IMR-90 (cell line): ENCODE results near the gene MRAP2. TPM values are rescaled to one million over a fixed set of nuclear protein-coding genes. Genes with fewer than 3 reads are reported as not detected.

Experiments
- ATAC-seq: fragments of 200-7000 bp; cut with Tn5 transposase; 2 replicates; pipeline ENCODE4 v1.9.1; 2020; ENCODE audit warnings: low read depth, mild to moderate bottlenecking, moderate library complexity
- BruUV-seq: library from RNA; stranded (reverse); fragments of 400-500 nt; replicated peaks from 2 replicates; lab custom pipeline; 2021; lab: Mats Ljungman, UMichigan
- CTCF ChIA-PET: fragments of 300-600 bp; formaldehyde crosslinking; extraction: SDS; loops from one replicate; lab custom pipeline; 2021; ENCODE audit warnings: antibody characterized with exemption; lab: Yijun Ruan, JAX
- POLR2A ChIA-PET: fragments of 300-600 bp; sonication (Branson Sonifier 250); formaldehyde crosslinking; loops from one replicate; lab custom pipeline; 2022; ENCODE audit warnings: antibody characterized with exemption; ENCODE audit not compliant: unreplicated experiment; lab: Charles Lee
- DNase-seq: peaks from one replicate; pipeline ENCODE4 v3.0.0; 2013
- H2AFZ ChIP-seq: replicated peaks from 2 replicates; pipeline ENCODE3; 2013; ENCODE audit warnings: low read length, mild to moderate bottlenecking; ENCODE audit not compliant: poor library complexity
- H2AK5ac ChIP-seq: 2 replicates; pipeline ENCODE4 v1.6.1; 2013; ENCODE audit warnings: low read depth, low read length, inconsistent platforms
- H2AK9ac ChIP-seq: replicated peaks from 2 replicates; pipeline ENCODE3; 2013; ENCODE audit warnings: mild to moderate bottlenecking, low read depth, low read length, moderate library complexity; ENCODE audit not compliant: poor library complexity
- H2BK120ac ChIP-seq: 2 replicates; pipeline ENCODE4 v1.6.1; 2013; ENCODE audit warnings: low read depth, low read length, inconsistent platforms
- H2BK15ac ChIP-seq: 3 replicates; pipeline ENCODE4 v1.6.1; 2013; ENCODE audit warnings: low read depth, low read length, inconsistent platforms
- H2BK20ac ChIP-seq: 2 replicates; pipeline ENCODE4 v1.6.1; 2013; ENCODE audit warnings: low read depth, mild to moderate bottlenecking, inconsistent platforms, low read length, moderate library complexity
- H2BK5ac ChIP-seq: 2 replicates; pipeline ENCODE4 v1.6.1; 2013; ENCODE audit warnings: mild to moderate bottlenecking, low read depth, low read length, inconsistent platforms; ENCODE audit not compliant: poor library complexity, severe bottlenecking
- H3K14ac ChIP-seq: replicated peaks from 2 replicates; pipeline ENCODE4 v1.6.1; 2013; ENCODE audit warnings: low read depth, low read length, inconsistent platforms
- H3K18ac ChIP-seq: 2 replicates; pipeline ENCODE4 v1.6.1; 2013; ENCODE audit warnings: low read depth, low read length, control low read depth
- H3K23ac ChIP-seq: 2 replicates; pipeline ENCODE4 v1.6.1; 2013; ENCODE audit warnings: low read depth, low read length, inconsistent platforms
- H3K27ac ChIP-seq: 2 replicates; pipeline ENCODE4 v1.5.1; 2013; ENCODE audit warnings: mild to moderate bottlenecking, control low read depth, low read length; ENCODE audit not compliant: insufficient read depth
- H3K27me3 ChIP-seq: 2 replicates; pipeline ENCODE4 v1.6.1; 2013; ENCODE audit warnings: low read length; ENCODE audit not compliant: control insufficient read depth, insufficient read depth
- H3K36me3 ChIP-seq: 2 replicates; pipeline ENCODE4 v1.6.1; 2013; ENCODE audit warnings: low read length, mixed read lengths; ENCODE audit not compliant: control insufficient read depth, insufficient read depth
- H3K4ac ChIP-seq: 2 replicates; pipeline ENCODE4 v1.6.1; 2013; ENCODE audit warnings: low read depth, low read length, inconsistent platforms
- H3K4me1 ChIP-seq: 2 replicates; pipeline ENCODE4 v1.6.1; 2013; ENCODE audit warnings: low read length, mixed read lengths; ENCODE audit not compliant: control insufficient read depth, insufficient read depth
- H3K4me2 ChIP-seq: 2 replicates; pipeline ENCODE4 v1.6.1; 2013; ENCODE audit warnings: low read depth, mild to moderate bottlenecking, control low read depth, low read length, moderate library complexity
- H3K4me3 ChIP-seq: 2 replicates; pipeline ENCODE4 v1.5.1; 2013; ENCODE audit warnings: low read depth, mild to moderate bottlenecking, control low read depth, low read length, moderate library complexity; ENCODE audit not compliant: insufficient read depth
- H3K56ac ChIP-seq: 2 replicates; pipeline ENCODE4 v1.6.1; 2013; ENCODE audit warnings: low read length, inconsistent platforms; ENCODE audit not compliant: insufficient read depth; ENCODE audit errors: extremely low read depth
- H3K79me1 ChIP-seq, 2 experiments: 2 replicates each; pipeline ENCODE4 v1.6.1; 2013; ENCODE audit warnings: low read length in 2 of 2, inconsistent platforms in 1 of 2, low read depth in 1 of 2
- H3K9ac ChIP-seq: 2 replicates; pipeline ENCODE4 v1.6.1; 2013; ENCODE audit warnings: low read depth, low read length, control low read depth
- H3K9me1 ChIP-seq: 2 replicates; pipeline ENCODE4 v1.6.1; 2013; ENCODE audit warnings: low read length, inconsistent platforms; ENCODE audit not compliant: insufficient read depth
- H3K9me3 ChIP-seq: 2 replicates; pipeline ENCODE4 v1.6.1; 2013; ENCODE audit warnings: low read length; ENCODE audit not compliant: control insufficient read depth, insufficient read depth
- H4K20me1 ChIP-seq: 2 replicates; pipeline ENCODE4 v1.6.1; 2013; ENCODE audit warnings: low read length, inconsistent platforms; ENCODE audit not compliant: insufficient read depth
- H4K5ac ChIP-seq: 2 replicates; pipeline ENCODE4 v1.6.1; 2013; ENCODE audit warnings: mild to moderate bottlenecking, low read depth, low read length, control low read depth
- H4K8ac ChIP-seq, 2 experiments: 2 replicates each; pipeline ENCODE4 v1.6.1; 2013; ENCODE audit warnings: low read depth in 2 of 2, low read length in 2 of 2, control low read depth in 1 of 2, inconsistent platforms in 1 of 2
- H4K91ac ChIP-seq: 2 replicates; pipeline ENCODE4 v1.6.1; 2013; ENCODE audit warnings: low read depth, low read length, inconsistent platforms; ENCODE audit not compliant: insufficient read depth
- BHLHE40 ChIP-seq: fragments of 150-350 bp; IDR thresholded peaks from 2 replicates; pipeline ENCODE4 v1.6.1; 2016; ENCODE audit warnings: mild to moderate bottlenecking, low read depth, low read length
- CEBPB ChIP-seq: IDR thresholded peaks from 2 replicates; pipeline ENCODE4 v1.6.1; 2012; ENCODE audit warnings: low read depth, low read length, improper control_type of control experiment
- CHD1 ChIP-seq: IDR thresholded peaks from 2 replicates; pipeline ENCODE4 v1.6.1; 2012; ENCODE audit warnings: low read depth, low read length, improper control_type of control experiment
- CTCF ChIP-seq: conservative IDR thresholded peaks from 2 replicates; pipeline ENCODE4 v1.5.1; 2012; ENCODE audit warnings: mild to moderate bottlenecking, low read depth, low read length, improper control_type of control experiment
- FOS ChIP-seq: fragments of 150-350 bp; IDR thresholded peaks from 2 replicates; pipeline ENCODE4 v1.6.1; 2016; ENCODE audit warnings: low read depth, low read length
- MAFK ChIP-seq: IDR thresholded peaks from 2 replicates; pipeline ENCODE4 v1.6.1; 2012; ENCODE audit warnings: low read depth, low read length, improper control_type of control experiment
- MAZ ChIP-seq: IDR thresholded peaks from 2 replicates; pipeline ENCODE4 v1.6.1; 2012; ENCODE audit warnings: low read depth, mild to moderate bottlenecking, low read length, improper control_type of control experiment, moderate library complexity, borderline replicate concordance
- MXI1 ChIP-seq: IDR thresholded peaks from 2 replicates; pipeline ENCODE4 v1.6.1; 2012; ENCODE audit warnings: low read depth, mild to moderate bottlenecking, low read length, moderate library complexity, borderline replicate concordance
- NFE2L2 ChIP-seq: fragments of 150-350 bp; IDR thresholded peaks from 2 replicates; pipeline ENCODE4 v1.6.1; 2016; ENCODE audit warnings: low read depth, mild to moderate bottlenecking, low read length
- POLR2A ChIP-seq: IDR thresholded peaks from 2 replicates; pipeline ENCODE4 v1.6.1; 2012; ENCODE audit warnings: mild to moderate bottlenecking, low read depth, low read length
- RAD21 ChIP-seq: IDR thresholded peaks from 2 replicates; pipeline ENCODE4 v1.6.1; 2012; ENCODE audit warnings: low read length, improper control_type of control experiment
- RCOR1 ChIP-seq: IDR thresholded peaks from 2 replicates; pipeline ENCODE4 v1.6.1; 2012; ENCODE audit warnings: mild to moderate bottlenecking, low read length, improper control_type of control experiment; ENCODE audit not compliant: insufficient replicate concordance
- RFX5 ChIP-seq: IDR thresholded peaks from 2 replicates; pipeline ENCODE4 v1.8.0; 2012; ENCODE audit warnings: low read depth, mild to moderate bottlenecking, low read length, moderate library complexity
- SMC3 ChIP-seq: fragments of 150-350 bp; IDR thresholded peaks from 2 replicates; pipeline ENCODE4 v1.6.1; 2016; ENCODE audit warnings: low read depth, mild to moderate bottlenecking, antibody characterized with exemption, low read length, moderate library complexity
- WGBS, 2 experiments: methylation state at CpG; one replicate each; pipeline versions ENCODE4 v1.1.5 to v1.1.7; 2013; ENCODE audit warnings: missing lambda C conversion rate in 2 of 2; ENCODE audit not compliant: insufficient read length in 1 of 2; ENCODE audit errors: extremely low coverage in 2 of 2; 5-methylcytosine and 5-hydroxymethylcytosine counted together
- dilution Hi-C: fragments of 300-500 bp; cut with HindIII; formaldehyde crosslinking; loops from one replicate; pipeline ENCODE4 v1.14.3; 2018; ENCODE audit warnings: low sequenced_read_pairs; ENCODE audit not compliant: unreplicated experiment
- in situ Hi-C: fragments of 300-500 bp; cut with MboI; formaldehyde crosslinking; loops from 3 replicates; pipeline ENCODE4 v1.14.3; 2019; ENCODE audit warnings: low sequenced_read_pairs, inconsistent platforms, mixed read lengths
- intact Hi-C: fragments of 100-400 bp; cut with micrococcal nuclease; formaldehyde crosslinking; loops from 2 replicates; pipeline ENCODE4 v1.10.0; 2022
- polyA plus RNA-seq, 3 experiments: library from polyadenylated mRNA; depleted of rRNA; stranded (reverse); fragments of >200 nt; gene quantifications; 2 replicates each; pipeline ENCODE4 v1.2.3, GENCODE V29; 2012; ENCODE audit warnings: low replicate concordance in 1 of 3
- total RNA-seq: library from RNA; depleted of rRNA; stranded (reverse); fragments of >200 nt; gene quantifications from 2 replicates; pipeline ENCODE4 v1.2.3, GENCODE V29; 2012
- TF ChIP-seq, protein P1 (sequence below): fragments of 150-350 bp; IDR thresholded peaks from 2 replicates; pipeline ENCODE4 v1.6.1; 2017; ENCODE audit warnings: mild to moderate bottlenecking, antibody characterized with exemption, low read length, low read depth
- TF ChIP-seq, protein P2 (sequence below): fragments of 150-350 bp; IDR thresholded peaks from 2 replicates; pipeline ENCODE4 v1.6.1; 2016; ENCODE audit warnings: low read depth, mild to moderate bottlenecking, low read length, moderate library complexity, borderline replicate concordance

MRAP2 gene
- total and polyA plus RNA-seq, 2 of the 4 experiments (the other 2 are of a cell fraction), result 0.03 TPM; not detected in 1

DNA sequence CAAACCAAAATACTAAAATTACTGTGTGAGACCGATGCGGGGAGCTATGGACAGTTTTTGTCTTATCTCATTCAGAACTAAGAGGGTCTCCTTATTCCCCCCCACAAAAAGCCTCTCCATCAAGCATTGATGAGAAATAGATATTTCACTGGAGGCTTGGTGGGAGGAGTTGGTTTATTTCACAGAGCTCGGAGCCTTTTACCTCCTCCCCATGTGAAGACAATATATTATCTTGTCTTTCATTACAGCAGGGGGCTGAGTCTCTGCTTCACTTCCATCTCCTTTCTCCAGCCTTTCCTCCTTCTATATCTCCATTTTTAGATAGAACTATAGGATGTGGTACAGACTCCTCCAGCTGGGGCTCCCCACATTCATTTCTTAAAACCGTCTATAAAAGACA is 29.9 kb upstream of the MRAP2 start:
- no peak overlapping the region for H2AFZ ChIP-seq
- WGBS, 2 experiments, result no CpG with 5 or more reads among the region's 4 CpGs
- H3K9me3 ChIP-seq, result no peaks in the 10 kb centered on the region
- no peak overlapping the region for H2AK9ac ChIP-seq
- ChIA-PET POLR2A (no interaction called here), CTCF (interaction anchor here (0.6 kb wide), 1 partner anchor 120 kb away, joined by 3 read pairs; no protein-coding TSS in a partner anchor)
- no peaks in the 10 kb centered on the region for H3K79me1 ChIP-seq
- no peak overlapping the region for H2BK15ac ChIP-seq
- H4K91ac ChIP-seq, result no peak overlapping the region
- no peak for DNase-seq
- no peak overlapping the region for H3K18ac ChIP-seq
- H3K9me1 ChIP-seq, result no peaks in the 10 kb centered on the region
- TF ChIP-seq, protein P1, sequence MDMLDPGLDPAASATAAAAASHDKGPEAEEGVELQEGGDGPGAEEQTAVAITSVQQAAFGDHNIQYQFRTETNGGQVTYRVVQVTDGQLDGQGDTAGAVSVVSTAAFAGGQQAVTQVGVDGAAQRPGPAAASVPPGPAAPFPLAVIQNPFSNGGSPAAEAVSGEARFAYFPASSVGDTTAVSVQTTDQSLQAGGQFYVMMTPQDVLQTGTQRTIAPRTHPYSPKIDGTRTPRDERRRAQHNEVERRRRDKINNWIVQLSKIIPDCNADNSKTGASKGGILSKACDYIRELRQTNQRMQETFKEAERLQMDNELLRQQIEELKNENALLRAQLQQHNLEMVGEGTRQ, result no peak
- TF ChIP-seq SMC3 (no peak), RAD21 (no peak), NFE2L2 (no peak), CHD1 (no peak), BHLHE40 (no peak), RCOR1 (no peak), CTCF (no peak), CEBPB (no peak), POLR2A (no peak), MAZ (no peak), MAFK (no peak), MXI1 (no peak), FOS (no peak), RFX5 (no peak)
- TF ChIP-seq, protein P2, sequence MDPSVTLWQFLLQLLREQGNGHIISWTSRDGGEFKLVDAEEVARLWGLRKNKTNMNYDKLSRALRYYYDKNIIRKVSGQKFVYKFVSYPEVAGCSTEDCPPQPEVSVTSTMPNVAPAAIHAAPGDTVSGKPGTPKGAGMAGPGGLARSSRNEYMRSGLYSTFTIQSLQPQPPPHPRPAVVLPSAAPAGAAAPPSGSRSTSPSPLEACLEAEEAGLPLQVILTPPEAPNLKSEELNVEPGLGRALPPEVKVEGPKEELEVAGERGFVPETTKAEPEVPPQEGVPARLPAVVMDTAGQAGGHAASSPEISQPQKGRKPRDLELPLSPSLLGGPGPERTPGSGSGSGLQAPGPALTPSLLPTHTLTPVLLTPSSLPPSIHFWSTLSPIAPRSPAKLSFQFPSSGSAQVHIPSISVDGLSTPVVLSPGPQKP, result no peak
- no peak overlapping the region for H2BK120ac ChIP-seq
- H3K4ac ChIP-seq, result no peak overlapping the region
- H3K4me3 ChIP-seq, result no peak overlapping the region
- intact Hi-C loops (no loop called here), dilution Hi-C loops (no loop called here), in situ Hi-C loops (no loop called here)
- H2AK5ac ChIP-seq, result no peak overlapping the region
- H3K36me3 ChIP-seq, result no peaks in the 10 kb centered on the region
- no peak overlapping the region for H4K5ac ChIP-seq
- ATAC-seq, result no peak
- no TSS peak for BruUV-seq
- no peaks in the 10 kb centered on the region for H4K20me1 ChIP-seq
- H3K4me2 ChIP-seq, result no peak overlapping the region
- H3K14ac ChIP-seq, result no peak overlapping the region
- H2BK20ac ChIP-seq, result no peak overlapping the region
- no peak overlapping the region for H2BK5ac ChIP-seq
- no peak overlapping the region for H3K56ac ChIP-seq
- H3K4me1 ChIP-seq, result no peaks in the 10 kb centered on the region
- no peak overlapping the region for H3K27ac ChIP-seq
- no peak overlapping the region for H4K8ac ChIP-seq
- no peak overlapping the region for H3K9ac ChIP-seq
- no peak overlapping the region for H3K23ac ChIP-seq
- H3K27me3 ChIP-seq, result peaks cover 2% of the 10 kb centered on the region; the same call in 1 of the 2 replicates
